ENCODE results near the gene DIPK2B.

The DIPK2B gene

GRCh38 chrX:45200741-45201234, at the start of gene DIPK2B:
Gene DIPK2B, minus strand, starts transcription at chrX:45200876. Its CDS starts 50 bp downstream, at chrX:45200826.
- DNase-seq (ENCODE audit: low read depth): no peak

- DNase-seq (ENCODE audit: low read depth): no peak
Observed at GRCh38 chrX:45240301-45240700, 39.6 kb upstream of the DIPK2B start.

DNA sequence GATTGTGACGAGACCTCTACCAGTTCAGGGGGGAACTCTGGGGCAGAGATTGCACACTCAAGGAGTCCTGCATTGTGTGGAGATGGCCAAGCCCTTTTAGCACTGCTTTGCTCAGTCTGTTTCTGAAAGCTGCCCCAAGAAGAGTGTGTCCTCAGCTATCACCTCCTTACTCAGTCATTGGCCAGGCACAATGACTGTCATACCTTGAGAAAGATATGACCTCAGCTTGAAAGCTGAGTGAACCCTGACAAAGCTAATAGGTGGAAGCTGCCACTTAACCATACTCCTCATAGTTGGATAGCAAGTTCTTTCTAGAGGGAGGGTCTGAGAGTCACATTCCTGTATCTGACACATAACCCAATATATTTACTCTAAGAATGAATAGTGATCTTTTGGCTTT, 37.8 kb upstream of the DIPK2B start:
- no peak for DNase-seq (ENCODE audit: low read depth)

DNA sequence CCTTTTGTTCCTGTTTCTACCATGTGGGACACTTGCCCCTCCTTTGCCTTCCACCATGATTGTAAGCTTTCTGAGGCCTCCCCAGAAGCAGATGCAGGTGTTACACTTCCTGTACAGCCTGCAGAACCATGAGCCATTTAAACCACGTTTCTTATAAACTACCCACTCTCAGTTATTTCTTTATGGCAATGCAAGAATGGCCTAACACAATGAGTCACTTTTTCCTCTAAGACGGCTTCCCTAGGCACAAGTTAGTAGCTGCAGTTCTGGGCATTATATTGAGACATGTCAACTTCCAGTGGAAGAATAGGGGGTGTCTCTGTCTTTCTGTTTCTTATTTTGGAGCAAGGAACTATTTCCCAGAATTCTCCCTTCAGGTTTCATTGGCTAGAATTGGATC, 32.9 kb upstream of the DIPK2B start:
- DNase-seq (ENCODE audit: low read depth): no peak

GRCh38 chrX:45232139-45232538, 31.5 kb upstream of the DIPK2B start:
- no peak for DNase-seq (ENCODE audit: low read depth)

DNA sequence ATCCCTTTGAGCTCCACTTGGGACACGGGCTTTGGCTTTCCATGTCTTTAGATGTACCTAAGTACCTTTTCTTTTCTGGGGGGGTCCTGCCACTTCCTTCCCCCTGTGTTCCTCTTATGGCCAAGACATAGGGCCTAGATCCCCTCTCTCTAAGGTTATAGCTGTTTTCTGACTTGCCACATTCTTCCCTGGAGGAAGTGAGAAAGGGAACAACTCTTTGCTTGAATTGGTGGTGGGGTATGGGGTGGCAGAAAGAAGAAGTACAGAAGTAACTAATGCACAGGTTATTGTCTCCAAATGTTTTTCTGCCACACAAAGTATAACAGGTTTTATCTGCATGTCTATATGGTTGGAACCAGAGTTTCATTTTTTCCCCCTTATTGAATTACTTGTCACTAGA, 29.7 kb upstream of the DIPK2B start:
- DNase-seq (ENCODE audit: low read depth): no peak

DNA sequence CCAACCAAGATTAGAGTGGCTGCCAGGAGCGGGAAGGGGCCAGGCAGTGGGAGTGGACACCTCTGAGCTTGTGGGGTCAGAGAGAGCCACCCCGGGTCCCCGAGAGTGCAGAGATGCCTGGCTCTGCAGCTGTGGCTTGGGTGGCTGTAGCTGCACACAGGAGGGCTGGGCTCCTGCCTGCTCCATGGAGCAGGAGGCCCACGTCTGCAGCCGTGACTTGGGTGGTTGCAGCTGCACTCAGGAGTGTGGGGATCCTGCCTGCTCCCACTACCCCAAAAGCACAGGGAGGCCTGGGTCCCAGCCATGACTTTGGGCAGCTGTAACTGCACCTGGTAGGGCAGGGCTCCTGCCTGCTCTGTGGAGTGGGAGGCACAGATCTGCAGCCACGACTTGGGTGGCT, 28.7 kb upstream of the DIPK2B start:
- no peak for DNase-seq (ENCODE audit: low read depth)

DNA sequence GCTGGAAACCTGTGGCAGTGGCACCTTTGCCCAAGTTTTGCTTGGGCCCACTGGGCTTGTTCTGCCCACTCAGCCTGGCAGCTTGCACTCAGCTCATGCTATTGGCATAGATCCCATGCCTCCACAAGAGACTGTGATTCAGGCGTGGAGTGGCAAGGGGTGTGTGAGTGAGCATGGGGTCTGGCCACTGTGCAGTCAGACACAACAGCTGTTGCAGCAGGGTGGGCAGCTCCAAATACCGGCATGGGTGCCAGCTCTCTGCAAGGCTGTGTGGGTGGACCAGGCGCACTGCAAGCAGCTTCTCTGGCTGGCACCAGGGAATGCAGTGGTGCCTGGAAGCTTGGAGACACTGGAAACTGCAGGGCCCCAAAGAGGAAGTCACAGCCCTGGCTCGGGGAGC, 27.4 kb upstream of the DIPK2B start:
- no peak for DNase-seq (ENCODE audit: low read depth)

GRCh38 chrX:45208121-45208856, 7.6 kb upstream of the DIPK2B start:
- no peak for DNase-seq (ENCODE audit: low read depth)

DNA sequence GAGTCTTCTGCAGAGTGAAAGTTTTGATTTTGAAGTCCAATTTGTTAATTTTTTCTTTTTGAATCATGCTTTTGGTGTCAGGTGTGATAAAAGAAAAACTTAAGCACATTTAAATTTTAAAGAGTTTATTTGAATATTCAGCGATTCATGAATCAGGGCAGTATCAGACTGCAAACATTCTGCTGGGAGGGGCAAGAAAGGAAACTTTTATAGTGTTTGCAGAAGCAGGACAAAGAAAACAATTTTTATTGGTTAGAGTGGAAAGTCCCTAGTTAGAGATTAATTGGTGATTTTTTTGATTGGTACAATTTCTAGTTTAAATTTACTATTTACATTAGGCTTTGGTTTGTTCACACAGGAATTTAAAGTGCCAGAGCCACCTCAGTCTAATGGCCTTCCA, 1.5 kb upstream of the DIPK2B start:
- no peak for DNase-seq (ENCODE audit: low read depth)

GRCh38 chrX:45198706-45199105, 2.0 kb downstream of the DIPK2B start:
- DNase-seq (ENCODE audit: low read depth): no peak

DNA sequence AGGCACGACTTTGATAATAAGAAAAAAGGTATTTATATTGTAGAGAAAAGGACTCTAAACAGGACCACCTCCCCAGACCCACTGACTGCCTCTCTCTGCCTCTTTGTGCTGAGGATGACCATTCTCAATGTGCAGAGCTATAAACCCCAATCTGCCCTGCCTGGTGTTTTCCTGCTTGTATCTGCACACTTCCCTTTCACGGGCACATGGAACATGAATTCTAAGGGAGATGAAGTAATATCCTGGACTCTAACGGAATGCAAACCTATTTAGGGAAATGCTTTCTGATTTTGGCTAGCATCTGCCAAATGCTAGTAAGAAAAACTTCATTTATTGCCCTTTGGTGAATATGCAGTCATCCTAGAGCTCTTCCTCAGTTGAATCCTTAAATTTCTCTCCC, 2.4 kb downstream of the DIPK2B start:
- no peak for DNase-seq (ENCODE audit: low read depth)

DNA sequence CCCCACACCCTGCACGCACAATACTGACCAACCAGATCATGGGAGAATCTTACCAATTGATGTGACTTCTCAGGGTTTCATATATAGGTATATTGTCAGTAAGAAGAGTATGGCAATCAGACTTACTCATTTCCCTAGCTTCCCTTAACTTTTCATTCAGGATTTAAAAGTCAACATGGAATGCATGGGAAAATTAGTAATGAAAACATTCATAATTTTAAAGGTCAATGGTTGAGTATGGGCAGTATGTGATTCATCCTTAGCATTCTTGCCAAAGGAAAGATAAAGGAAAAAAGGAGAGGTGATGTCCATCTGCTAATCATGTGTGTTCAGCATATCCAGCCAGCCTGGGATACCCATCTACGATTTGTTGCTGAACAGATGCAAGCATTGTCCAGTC, 4.0 kb downstream of the DIPK2B start:
- DNase-seq (ENCODE audit: low read depth): no peak

DNA sequence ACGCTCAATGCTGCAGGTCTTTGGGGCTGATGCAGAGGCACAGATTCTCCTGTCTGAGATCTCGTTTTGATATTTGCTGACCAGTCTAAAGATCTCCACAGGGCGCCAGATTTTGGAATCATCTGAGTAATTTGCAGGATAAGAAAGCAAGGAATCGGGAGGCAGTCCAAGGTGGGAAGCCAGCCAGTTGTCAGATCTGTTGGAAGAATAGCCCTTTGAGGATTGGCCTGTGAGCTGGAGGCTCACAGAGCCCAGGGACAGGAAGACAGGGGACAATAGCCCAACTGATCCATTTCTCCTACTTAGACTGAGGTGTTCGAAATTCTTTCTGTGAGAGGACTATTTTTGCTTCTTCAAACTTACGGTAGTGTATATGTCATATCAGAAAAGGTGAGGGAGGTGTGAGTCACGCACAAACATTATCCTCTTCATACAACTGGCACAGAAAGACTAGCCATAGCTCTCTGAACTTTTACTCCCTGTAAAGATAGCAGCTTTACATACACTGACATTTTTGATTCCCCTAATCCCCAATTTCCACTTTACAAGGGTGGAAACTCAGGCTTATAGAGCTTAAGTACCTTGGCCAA, 8.8 kb downstream of the DIPK2B start:
- no peak for DNase-seq (ENCODE audit: low read depth)

DNA sequence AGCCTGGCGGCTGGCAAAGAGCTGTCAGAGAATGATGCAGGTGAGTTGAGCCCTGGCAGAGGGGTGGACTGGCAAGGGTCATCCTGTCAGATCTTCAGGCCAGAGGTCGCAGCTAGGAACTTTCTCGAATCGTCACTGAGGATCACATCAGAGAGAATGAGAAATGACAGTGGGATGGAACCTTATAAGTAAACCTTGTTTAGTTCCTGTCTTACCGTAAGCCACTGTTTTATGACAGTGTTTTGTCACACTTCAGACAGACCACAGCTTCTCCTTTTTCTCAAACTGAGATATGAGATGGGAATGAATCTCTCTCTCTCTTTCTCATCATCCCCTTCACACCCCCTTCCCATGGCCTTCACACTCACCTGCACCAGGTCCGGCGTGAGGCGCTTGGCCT, 9.3 kb downstream of the DIPK2B start:
- no peak for DNase-seq (ENCODE audit: low read depth)

DNA sequence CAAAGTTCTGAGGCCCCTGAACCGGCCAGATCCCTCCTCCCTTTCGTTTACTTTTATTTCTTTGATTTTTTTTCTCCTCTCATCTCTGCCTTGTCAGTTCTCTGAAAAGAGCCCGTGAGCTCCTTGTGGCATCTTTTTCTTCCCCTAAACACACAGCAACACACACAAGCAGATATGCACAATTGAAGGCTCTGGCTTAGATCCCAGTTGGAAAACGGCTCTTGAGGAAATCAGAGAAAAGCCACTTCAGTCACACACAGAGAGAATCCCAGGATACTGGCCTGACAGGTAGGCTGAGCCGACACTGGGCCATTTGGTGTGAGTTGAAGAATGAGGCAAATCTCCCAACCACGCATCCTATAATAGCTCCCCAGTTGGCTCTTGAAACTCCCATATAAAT, 12.9 kb downstream of the DIPK2B start:
- DNase-seq (ENCODE audit: low read depth): no peak

DNA sequence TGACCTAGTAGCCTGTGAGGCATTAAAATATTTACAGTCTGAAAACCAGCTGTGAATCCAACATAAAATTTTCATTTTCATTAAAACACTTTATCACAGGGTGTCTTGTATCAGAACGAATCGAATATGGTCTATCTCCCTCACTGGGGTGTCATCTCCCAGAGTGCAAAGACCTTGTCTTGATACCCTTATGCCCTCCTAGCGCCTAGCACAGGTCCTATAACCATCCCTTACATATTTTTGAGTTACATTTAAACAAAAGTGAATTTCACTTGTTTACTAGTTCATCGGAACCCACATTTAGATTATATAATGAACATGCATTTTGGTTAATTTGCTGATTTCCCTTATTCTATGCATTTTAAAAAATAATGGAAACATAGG, 14.0 kb downstream of the DIPK2B start:
- no peak for DNase-seq (ENCODE audit: low read depth)

DNA sequence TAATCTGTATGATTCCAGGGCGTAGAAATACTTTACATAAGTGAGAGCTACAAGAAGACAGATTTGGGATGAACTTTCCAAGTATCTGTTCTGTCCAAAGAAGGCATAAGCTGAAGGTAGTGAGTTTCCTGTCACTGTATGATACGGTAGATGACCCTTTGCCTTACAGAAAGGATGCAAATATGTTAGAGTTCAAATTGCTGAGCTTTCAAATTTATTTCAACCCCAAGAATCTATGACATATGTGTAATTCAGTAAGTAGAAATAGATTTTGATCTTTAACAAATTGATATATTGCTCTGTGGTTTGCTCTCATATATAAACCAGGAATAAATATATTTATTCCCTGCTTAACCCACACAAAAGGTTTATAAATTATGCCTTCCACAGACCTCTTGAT, 16.5 kb downstream of the DIPK2B start:
- DNase-seq (ENCODE audit: low read depth): no peak

GRCh38 chrX:45172890-45173289, 27.8 kb downstream of the DIPK2B start:
- DNase-seq (ENCODE audit: low read depth): no peak

- no peak for DNase-seq (ENCODE audit: low read depth)
Observed at GRCh38 chrX:45166781-45167180, 33.9 kb downstream of the DIPK2B start.

DNA sequence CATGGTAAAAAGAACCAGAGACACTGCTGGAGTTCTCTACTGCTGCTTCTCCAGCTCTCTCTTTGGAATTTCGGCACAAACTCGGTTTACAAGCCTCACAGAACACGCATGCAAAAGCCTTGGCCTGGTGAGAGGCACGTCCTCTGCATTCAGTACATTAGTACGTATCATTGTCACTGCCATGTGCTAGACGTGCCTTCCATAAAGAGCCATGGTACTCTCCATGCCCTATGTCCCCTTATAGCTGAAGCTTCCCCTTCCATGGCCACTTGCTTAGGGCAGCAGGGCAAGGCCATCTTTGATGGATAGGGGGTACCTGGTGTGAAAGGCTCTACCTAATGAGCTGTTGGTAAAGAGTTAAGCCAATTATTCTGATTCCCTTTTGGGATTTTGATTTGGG, 35.0 kb downstream of the DIPK2B start:
- DNase-seq (ENCODE audit: low read depth): no peak

DNA sequence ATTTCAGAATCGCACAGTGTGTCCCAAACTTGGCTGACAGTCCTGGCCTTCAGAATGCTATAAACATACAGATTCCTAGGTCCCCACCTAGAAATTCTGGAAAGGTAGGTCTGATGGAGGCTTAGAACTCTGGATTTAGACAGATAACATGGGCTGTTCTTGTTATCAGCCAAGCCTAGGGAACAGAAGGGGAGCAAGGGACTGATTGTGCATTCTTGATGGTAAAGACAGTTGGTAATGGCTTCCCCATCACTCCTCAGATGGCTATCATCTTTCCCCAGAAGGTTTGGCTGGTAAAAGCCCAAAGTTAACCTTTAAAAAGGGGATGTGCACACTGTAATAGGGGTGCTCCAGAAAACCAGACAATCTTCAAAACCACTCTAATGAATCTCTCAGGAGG, 35.7 kb downstream of the DIPK2B start:
- DNase-seq (ENCODE audit: low read depth): no peak

- DNase-seq (ENCODE audit: low read depth): no peak
Observed at GRCh38 chrX:45164021-45164621, 36.6 kb downstream of the DIPK2B start.

- no peak for DNase-seq (ENCODE audit: low read depth)
Observed at GRCh38 chrX:45157647-45158046, 43.0 kb downstream of the DIPK2B start.

Measured in T-helper 22 cell (primary cell).